Cardiac muscle cell (in vitro differentiated cells and primary cell): ENCODE results near the gene SLC8A3. TPM values are rescaled to one million over a fixed set of nuclear protein-coding genes. Genes with fewer than 3 reads are reported as not detected.

ENCODE experiments used
- DNase-seq, 2 donors: peaks; one replicate each; pipeline versions ENCODE4 v3.0.0 to v3.0.0-alpha.2; 2010 to 2017; ENCODE audit warnings: low read depth in 1 of 2, low spot score in 1 of 2
- H3K27ac ChIP-seq: fragments of 200-600 bp; sonication (generic); 2 replicates; pipeline ENCODE4 v1.5.1; 2016
- H3K27me3 ChIP-seq: fragments of 200-600 bp; sonication (generic); 2 replicates; pipeline ENCODE4 v1.6.0; 2016; ENCODE audit warnings: control low read depth
- H3K36me3 ChIP-seq: fragments of 200-600 bp; sonication (generic); 2 replicates; pipeline ENCODE4 v1.5.1; 2016; ENCODE audit warnings: control low read depth
- H3K4me1 ChIP-seq: fragments of 200-600 bp; sonication (generic); 2 replicates; pipeline ENCODE4 v1.8.1; 2017; ENCODE audit warnings: low read depth, mild to moderate bottlenecking, mixed run types
- H3K4me3 ChIP-seq: fragments of 200-600 bp; sonication (generic); 2 replicates; pipeline ENCODE4 v1.5.1; 2016; ENCODE audit warnings: mild to moderate bottlenecking
- H3K9me3 ChIP-seq: fragments of 200-600 bp; sonication (generic); 2 replicates; pipeline ENCODE4 v1.5.1; 2017; ENCODE audit warnings: low read depth, mild to moderate bottlenecking, control low read depth
- CTCF ChIP-seq: IDR thresholded peaks from 2 replicates; pipeline ENCODE4 v1.5.1; 2012; ENCODE audit warnings: low read depth, mild to moderate bottlenecking, low read length
- polyA plus RNA-seq: library from polyadenylated mRNA; unstranded; fragments of >200 nt; fragmentation: Nextera tagmentation; extraction: Ambion mirVana; gene quantifications from 2 replicates; pipeline ENCODE4 v1.2.1, GENCODE V29; 2016
- total RNA-seq: library from RNA; depleted of rRNA; stranded (reverse); fragments of >200 nt; gene quantifications from 2 replicates; pipeline ENCODE4 v1.2.3, GENCODE V29; 2016

The SLC8A3 gene
- total and polyA plus RNA-seq, 2 experiments from 2014 or later, result 0.09 to 1.0 TPM

GRCh38 chr14:70213721-70214282, 25.1 kb upstream of the SLC8A3 start:
- no peak overlapping the region for H3K27ac ChIP-seq
- no peak overlapping the region for H3K4me3 ChIP-seq
- H3K27me3 ChIP-seq, result peaks cover 3% of the 10 kb centered on the region
- H3K4me1 ChIP-seq, result peaks cover 4% of the 10 kb centered on the region
- peak in 1 of 2 donors; percentile 70 for DNase-seq
- TF ChIP-seq CTCF, result no peak
- H3K36me3 ChIP-seq, result no peaks in the 10 kb centered on the region
- H3K9me3 ChIP-seq, result no peaks in the 10 kb centered on the region

GRCh38 chr14:70212752-70213151, 24.0 kb upstream of the SLC8A3 start:
- peaks cover 2% of the 10 kb centered on the region for H3K27me3 ChIP-seq
- no peak overlapping the region for H3K27ac ChIP-seq
- H3K9me3 ChIP-seq, result no peaks in the 10 kb centered on the region
- no peak overlapping the region for H3K4me3 ChIP-seq
- peaks cover 4% of the 10 kb centered on the region for H3K4me1 ChIP-seq
- H3K36me3 ChIP-seq, result no peaks in the 10 kb centered on the region
- TF ChIP-seq CTCF, result no peak
- peak in 1 of 2 donors; percentile 43 for DNase-seq

- Histone ChIP-seq H3K36me3 (no peaks in the 10 kb centered on the region), H3K4me1 (peaks cover 4% of the 10 kb centered on the region), H3K27ac (no peak overlapping the region), H3K4me3 (no peak overlapping the region), H3K27me3 (no peaks in the 10 kb centered on the region), H3K9me3 (no peaks in the 10 kb centered on the region)
- DNase-seq, result no peak
- TF ChIP-seq CTCF, result no peak
Observed at GRCh38 chr14:70208380-70208779, 19.6 kb upstream of the SLC8A3 start.

- DNase-seq, result no peak
- peaks cover 7% of the 10 kb centered on the region for H3K27me3 ChIP-seq
- no peaks in the 10 kb centered on the region for H3K36me3 ChIP-seq
- no peak overlapping the region for H3K27ac ChIP-seq
- TF ChIP-seq CTCF, result no peak
- no peak overlapping the region for H3K4me3 ChIP-seq
- no peaks in the 10 kb centered on the region for H3K4me1 ChIP-seq
- no peaks in the 10 kb centered on the region for H3K9me3 ChIP-seq
Observed at GRCh38 chr14:70203686-70204085, 14.9 kb upstream of the SLC8A3 start.

- Histone ChIP-seq H3K27me3 (peaks cover 7% of the 10 kb centered on the region), H3K9me3 (no peaks in the 10 kb centered on the region), H3K27ac (no peak overlapping the region), H3K4me1 (no peaks in the 10 kb centered on the region), H3K4me3 (no peak overlapping the region), H3K36me3 (no peaks in the 10 kb centered on the region)
- DNase-seq, result no peak
- TF ChIP-seq CTCF, result no peak
Observed at GRCh38 chr14:70201994-70202393, 13.2 kb upstream of the SLC8A3 start.
